DMS53 treated with DMSO at 0.1 percent for 48 hours (cell line): ENCODE results near the gene TP53I11.

Source experiments
- DNase-seq: peaks from one replicate; lab custom pipeline; 2025; ENCODE audit not compliant: unreplicated experiment; lab: John Stamatoyannopoulos, UW

Gene TP53I11

DNA sequence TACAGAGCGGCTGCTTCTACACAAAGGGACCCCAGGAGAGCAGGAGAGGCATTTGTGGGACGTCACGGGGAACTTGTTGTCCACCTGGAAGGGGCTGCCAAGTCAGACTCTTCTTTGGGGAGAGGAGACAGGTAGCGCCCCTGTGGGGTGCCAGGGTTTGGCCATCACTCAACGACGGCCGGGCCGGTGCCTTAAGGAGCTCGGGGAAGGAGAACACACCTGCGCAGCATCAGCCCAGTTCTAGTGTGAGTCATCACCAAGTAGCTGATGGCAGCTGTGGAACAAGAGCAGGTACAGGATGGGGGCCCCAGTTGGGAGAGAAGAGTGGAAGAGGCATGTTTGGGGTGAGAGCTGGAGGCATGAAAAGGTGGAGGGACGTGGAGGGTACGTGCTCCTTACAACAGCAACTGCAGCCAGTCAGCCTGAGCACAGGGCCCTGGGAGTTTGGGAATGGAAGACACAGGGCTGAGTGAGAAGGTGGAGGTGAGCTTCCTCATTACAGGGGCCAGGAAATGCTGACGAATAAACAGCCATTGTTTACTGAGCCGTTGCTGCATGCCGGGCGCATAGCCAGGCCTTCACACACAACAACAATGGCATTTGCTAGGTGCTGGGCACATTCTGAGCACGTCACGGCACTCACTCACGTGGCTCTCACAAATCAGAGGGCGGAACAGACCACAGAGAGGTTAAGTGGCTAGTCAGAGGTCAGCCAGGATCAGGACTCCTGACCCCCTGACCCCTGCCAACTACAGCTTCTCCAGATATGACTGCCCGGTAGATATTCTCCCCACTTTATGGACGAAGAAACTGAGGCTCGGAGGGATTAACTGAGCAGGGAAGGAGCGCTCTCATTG, 29.1 kb upstream of the TP53I11 start:
- DNase-seq: peak; percentile 91

DNA sequence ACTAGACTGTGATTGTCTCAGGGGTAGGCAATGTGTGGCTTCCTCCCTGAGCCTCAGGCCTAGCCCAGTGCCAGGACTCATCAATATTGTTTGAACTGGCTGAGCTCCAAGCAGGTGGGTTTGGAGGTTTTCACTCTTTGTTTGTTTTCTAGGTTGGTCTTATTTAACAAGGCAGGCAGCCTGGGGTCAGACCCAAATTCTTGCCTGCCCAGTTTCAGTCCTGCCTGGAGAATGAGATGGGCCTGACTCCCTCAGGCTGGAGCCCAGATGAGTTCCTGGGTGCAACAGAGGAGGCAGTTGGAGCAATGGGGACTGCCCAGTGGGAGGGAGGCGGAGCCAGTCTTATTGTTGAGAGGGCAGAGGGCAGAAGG, 28.3 kb upstream of the TP53I11 start:
- peak; percentile 89 for DNase-seq

DNA sequence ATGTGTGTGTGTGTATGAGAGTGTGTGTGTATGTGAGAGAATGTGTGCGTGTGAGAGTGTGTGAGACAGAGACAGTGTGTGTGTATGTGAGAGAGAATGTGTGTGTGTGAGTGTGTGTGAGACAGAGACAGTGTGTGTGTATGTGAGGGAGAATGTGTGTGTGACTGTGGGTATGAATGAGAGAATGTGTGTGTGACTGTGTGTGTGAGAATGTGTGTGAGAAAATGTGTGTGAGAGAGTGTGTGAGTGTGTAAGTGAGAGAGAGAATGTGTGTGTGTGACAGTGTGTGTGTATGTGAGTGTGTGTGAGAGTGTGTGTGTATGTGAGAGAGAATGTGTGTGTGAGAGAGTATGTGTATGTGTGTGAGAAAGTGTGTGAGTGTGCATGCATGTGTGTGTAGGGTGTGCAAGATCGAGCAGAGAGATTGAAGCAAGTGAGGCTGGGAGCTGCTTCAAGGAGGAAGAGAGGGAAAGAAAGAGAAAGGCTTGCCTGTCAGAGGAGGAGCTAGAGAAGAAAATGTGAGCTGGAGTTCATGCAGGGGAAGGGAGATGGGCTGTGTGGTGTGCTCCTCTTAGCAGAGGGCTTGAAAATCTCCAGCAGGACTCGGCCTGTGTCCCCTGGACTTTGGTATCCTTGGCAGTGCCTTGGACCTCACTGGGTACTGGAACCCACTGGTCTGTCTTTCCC, 27.7 kb upstream of the TP53I11 start:
- DNase-seq: no peak

DNA sequence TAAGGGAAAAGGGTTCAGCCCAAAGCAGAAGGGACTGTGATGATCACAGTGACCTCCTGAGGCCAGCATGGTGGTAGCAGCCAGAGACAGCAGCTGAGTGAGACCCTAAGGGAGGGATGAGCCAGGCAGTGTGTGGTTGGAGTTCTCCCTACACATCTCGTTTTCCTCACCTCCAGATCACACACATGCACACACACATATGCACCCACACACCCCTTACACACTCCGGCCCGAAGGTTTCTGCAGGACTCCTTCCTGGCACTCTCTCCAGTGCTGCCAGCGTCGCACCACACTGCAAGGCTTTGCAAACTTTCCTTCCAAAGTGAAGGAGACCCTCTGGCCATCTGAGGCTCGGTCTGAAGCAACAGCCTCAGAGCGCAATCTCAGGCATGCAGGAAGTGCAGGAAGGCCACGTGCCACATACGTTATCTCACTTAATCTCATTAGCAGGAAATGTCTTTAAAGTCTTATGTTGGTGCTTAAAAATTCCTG, 26.9 kb upstream of the TP53I11 start:
- peak; percentile 29 for DNase-seq

DNA sequence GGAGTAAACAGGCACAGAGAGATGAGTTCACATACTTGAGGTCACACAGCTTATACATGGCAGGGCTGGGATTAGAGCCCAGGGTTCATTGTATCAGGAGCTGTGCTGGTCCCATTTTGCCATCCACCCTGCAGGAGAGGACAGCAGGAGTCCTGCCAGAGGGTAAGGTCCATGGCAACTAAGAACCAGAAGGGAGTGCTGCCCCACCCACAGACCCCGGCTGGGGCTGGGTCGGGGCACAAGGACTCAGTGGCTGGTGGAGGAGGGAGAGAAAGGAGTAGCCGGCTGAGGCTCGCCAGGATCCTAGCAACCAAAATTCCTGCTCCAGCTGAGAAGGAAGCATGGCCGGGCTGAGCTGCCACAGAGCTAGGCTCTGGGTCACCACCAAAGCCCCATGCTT, 25.9 kb upstream of the TP53I11 start:
- DNase-seq: no peak

DNA sequence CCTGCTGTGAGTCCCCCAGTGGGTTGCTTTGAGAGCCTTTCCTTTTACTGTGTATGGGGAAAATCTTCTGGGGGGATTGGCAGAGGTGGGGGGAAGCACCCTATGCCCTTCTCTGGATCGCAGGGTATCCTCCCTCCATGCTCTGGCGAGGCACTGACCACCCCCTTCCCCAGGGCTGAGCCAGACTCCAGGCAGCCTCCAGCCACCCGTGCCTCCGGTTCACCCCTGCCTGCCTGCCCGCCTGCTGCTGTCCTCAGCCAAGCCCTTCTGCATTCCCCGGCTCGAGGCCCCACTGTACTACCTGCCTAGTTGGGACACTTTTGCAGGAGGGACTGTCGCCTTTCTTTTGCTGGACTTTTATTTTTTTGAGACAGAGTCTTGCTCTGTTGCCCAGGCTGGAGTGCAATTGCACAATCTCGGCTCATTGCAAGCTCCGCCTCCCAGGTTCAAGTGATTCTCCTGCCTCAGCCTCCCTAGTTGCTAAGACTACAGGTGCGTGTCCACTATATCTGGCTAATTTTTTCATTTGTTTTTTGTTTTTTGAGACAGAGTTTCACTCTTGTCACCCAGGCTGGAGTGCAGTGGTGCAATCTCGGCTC, 23.8 kb upstream of the TP53I11 start:
- no peak for DNase-seq

DNA sequence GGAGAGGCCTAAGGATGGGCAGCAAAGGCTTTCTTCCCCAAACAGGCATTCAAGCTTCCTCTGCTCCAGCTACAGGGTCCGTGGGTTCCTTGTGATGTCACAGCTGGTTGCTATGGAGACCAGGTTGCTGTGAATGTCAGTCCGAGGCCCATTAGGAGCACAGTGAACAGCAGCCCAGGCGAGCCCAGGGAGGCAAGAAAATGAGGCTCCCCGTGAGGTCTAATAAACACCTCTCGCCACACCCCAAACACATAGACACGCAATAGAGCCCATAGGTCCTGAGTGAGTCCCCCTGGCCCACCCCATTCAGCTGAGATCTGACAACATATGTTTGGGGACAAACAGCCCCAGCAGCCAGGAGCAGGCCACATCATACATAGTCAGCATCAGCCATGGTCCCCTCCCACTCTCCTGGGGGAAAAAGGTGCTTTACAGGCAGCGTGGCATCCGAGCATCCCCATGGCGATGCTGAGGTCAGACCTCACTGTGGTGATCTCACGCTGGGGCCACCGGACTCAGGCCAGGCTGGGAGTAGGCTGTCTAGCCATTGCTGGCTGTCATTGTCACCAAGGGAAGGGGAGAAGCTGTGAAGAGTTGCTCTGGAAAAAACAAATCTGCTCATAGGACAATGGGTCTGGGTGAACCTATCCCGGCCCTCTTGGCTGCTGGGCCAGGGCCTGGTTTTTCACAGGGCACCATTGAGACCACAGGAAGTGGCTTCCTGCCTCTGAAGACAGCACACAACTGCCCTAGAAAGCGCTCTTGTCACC, 23.1 kb upstream of the TP53I11 start:
- DNase-seq: no peak

DNA sequence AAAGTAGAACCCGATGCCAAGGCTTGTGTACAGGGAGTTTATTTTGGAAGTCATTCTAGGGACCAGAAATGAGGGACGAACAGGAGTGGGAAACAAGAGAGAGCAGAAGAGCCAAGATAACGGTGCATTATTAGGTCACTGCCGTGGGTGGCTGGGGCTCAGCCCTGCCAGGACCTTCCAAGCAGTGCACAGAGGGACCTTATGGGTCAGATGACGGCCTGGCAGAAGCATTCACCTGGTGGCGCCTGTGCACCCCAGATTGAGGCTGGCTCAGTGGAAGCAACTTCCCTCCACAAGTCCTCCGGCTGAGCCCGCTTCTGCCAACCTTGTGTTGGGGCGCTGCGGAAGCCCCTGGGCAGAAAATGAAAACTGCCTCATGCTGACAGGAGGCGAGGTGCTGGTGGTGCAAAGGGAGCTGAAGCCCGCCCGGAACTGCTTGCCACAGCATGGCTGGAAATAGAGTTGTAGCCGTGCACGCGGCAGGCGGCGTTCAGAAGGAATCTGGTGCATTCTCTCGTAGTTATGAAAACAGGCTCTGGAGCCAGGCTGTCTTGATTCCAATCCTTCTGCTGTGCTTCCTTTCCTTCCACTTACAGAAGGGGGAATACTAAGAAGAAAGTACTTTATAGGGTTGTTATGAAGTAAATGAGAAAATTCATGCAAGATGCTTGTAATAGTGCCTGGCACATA, 22.2 kb upstream of the TP53I11 start:
- no peak for DNase-seq

DNA sequence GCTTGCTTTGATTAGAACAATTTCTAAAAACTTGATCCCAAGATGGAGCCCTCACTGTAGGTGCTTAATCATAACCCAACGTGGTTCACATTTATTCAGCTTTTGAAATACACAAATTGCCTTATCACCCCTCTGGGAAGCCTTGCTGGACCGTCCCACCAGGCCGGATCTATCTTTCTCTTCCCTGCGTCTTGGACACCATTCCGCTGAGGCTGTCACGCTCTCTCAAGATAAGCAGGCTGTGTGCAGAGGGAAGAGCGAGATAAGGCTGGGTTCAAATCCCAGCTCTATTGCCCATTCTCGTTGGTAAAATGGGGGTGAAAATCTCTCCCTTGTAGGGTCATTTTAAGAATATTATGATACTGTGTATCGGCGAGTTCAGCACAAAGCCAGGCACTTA, 20.5 kb upstream of the TP53I11 start:
- DNase-seq: no peak

DNA sequence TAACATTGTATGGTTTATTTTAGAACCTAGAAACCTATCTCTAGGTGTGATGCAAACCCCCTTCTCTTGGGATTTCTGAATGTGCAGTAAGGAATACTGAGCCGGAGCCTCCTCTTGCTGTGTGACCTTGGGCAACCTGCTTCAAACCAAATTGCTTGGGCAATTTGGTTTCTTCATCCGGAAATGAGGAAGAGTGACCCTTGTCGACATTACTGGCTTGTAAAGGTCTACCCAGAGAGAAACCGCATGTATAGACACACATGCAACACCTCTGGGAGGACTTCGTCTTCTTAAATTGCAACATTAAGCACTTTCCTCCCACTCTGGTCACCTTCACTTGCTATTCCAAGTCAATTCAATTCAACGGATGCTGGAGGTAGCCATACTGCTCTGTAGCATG, 19.6 kb upstream of the TP53I11 start:
- no peak for DNase-seq

DNA sequence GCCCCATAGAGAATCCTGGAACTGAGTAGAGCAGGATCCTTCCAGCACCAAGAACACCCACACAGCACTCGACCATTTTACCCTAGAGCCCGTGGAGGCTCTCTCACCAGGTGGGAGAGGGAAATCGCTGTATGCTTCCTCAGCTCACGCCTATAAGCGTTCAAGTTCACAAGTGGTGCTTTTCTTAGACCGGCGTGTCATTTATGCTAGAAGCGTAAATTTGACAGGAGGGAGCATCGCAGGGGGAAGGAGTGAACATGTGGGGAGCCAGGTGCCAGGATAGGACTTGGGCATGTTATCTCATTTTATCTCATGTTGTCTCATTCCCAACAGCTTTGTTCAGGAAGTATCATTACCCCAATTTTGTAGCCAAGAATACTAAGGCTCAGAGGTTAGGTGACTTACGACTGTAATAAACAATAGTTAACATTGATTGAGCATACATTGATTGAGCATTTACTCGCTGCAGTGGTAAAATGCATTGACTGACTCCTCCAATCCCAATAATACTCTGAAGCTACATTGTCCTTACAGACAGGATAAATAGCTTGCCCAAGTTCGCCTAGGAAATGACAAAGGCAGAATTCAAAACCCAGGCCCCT, 19.1 kb upstream of the TP53I11 start:
- DNase-seq: no peak

DNA sequence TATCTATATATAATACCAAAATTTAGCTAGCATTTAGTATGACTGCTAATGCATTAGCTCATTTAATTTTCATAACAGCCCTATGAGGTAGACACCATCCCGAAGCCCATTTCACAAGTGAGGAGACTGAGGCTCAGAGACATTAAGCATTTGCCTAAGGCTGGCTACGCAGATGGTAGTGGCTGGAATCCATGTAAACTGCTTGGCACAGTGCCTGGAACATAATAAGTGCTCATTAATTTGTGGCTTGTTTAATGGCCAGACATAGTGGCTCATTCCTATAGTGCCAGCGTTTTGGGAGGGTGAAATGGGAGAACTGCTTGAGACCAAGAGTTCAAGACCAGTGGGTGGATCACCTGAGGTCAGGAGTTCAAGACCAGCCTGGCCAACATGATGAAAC, 17.8 kb upstream of the TP53I11 start:
- no peak for DNase-seq

DNA sequence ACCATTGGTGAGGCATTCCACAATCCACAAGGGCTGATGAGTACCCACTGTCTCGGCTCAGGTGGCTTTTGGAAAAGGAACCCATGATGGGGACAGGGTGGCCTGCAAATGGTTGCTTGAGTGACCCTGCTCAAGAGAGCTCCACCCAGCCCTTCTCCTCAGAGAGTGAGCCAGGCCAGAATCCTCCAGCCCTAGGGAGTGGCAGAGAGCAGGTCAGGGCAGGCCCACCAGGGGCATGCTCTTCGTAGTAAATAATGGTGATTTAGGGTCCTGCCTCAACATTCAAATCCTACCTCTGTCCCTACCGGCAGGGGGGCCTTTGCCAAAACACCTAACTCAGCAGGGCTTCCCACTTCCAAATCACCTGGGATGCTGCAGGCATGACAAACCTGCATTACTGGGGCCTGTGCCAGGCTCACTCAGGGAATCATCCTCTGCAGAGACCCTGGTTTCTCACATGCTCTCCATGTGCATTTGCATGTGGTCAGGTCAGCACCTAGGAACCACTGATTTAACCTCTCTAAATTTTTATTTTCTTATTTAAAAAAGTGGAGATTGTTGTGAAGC, 17.3 kb upstream of the TP53I11 start:
- no peak for DNase-seq

DNA sequence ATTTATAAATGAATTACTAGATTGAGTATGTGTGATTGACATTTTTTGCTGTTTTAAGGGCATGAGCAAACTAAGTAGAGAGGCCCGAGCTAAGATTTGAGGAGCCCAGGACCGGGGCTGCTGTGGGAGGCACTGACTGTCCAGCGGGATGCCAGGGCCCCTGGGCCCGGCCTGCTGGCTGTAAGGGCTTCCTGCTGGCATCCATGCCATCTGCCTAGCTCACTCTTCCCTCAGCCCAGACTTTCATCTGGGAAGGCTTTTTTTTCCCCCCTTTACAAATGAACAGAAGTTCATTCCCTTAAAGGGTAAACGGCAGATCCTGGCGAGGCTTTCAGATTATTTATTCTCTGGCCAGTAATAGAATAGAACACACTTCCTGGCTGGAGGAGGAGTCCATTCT, 16.0 kb upstream of the TP53I11 start:
- DNase-seq: no peak

DNA sequence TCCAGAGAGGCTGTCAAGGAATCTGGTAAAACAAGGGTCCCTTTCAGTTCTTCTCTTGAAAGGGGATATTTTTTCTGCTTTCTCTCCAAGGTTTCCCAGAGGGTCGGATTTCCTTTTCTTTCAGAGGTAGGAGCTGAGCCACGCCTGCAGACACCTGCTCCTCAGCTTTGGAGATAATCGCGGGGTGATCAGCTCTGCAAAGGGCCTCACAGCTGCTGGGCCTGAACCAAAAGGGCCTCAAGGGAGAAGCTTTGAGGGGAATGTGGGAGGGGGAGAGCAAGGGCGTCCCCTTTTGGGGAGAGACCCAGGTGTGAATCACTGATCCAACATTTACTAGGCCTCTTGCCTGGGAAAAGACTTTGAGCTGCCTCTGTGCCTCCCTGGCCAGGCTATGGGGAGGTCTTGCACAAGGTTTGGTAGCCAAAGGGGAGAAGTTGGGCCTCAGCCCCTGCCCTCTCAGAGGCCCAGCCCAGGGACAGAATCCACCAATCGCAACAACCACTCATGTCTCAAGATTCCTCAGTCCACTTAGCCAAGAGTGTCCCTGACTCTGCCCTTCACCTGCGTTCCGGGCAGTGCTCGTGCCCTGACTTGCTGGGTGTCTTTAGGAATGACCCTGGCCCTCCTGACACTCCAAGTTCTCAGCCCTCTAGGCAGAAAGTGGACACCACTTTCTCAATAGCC, 14.0 kb upstream of the TP53I11 start:
- no peak for DNase-seq

DNA sequence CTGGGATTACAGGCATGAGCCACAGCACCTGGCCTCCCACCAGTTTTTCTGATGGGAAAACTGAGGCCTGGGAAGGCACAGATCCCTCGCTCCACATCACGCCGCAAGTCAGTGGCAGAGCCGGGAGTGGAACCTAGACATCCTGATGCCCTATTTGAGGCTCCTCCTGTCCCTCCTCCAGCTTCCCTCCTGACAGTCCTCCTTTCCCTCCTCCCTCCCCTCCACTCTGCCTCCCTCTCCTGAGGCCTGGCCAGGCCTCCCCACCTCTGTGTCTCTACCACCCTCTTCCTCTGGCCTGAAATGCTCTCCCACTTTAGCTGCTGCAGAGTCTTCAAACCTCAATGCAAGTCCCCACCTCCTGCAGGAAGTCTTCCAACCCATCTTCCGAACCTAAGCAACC, 13.3 kb upstream of the TP53I11 start:
- no peak for DNase-seq

DNA sequence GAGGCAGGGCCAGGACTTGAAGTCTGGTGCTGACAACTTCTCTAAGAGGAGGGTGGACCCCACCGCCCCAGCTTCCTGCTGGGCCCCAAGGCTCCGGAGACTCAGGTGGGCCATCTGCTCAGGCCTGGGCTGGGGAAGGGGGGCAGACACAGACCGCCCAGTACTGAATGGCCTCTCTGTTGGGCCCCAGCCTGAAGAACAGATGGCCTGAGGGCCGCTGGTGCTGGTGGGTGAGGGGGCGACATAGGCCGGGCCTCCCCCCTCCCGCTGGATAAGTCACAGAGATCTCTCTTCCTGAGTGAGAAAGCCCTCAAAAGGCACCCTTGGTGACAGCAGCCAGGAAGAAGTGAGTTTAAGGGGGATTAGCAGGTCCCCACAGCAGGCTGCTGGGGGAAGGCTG, 12.5 kb upstream of the TP53I11 start:
- DNase-seq: no peak

DNA sequence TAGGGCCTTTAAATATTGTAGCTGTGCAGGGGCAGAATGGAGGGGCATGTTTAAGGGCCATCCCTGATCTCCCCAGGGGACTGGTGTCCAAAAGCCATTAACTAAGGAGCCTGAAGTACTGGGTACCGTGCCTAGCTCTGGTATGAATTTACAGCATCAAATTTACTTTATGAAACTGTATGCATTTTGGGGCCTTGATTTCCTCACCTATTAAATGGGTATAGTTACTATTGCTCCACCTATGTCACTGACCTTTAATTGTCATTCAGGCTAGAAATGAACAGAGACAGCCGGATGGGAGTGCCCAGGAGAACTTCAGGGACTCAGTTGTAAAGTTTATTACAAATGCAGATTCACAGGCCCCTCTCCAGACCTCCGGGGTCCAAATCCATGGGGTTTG, 11.8 kb upstream of the TP53I11 start:
- no peak for DNase-seq

DNA sequence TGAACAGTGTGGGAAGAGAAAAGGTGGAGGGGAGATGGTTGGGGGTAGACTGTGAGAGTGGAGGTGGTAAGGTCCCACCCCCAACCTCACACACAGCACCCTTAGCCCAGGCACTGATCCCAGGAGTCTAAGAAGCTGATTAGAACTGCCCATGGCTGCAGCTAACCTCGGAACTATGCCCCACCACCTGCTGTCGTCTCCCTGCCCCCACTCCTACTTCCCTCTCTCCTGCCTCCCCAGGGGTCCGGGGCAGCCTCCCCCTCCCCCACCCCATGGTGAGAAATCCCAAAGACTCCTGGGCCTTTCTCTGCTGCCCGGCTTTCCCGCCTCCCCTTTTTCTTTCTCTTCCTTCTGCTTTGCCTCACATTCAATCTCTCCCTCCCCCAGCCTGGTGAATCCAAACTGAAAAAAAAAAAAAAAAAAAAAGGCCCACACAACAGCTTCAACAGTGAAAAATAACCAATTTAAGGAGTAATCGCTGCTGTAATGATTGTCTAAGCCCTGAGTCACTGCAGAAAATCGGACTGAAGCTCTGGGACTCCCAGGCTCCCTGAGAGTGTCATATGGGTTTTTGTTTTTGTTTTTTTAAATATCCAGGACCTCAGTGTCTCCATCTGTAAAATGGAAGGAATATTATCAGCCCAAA, 9.6 kb upstream of the TP53I11 start:
- no peak for DNase-seq
